NCI-H526 (cell line): Measurements from ENCODE around the gene UBE2D2.

ENCODE experiments used
- DNase-seq, 2 experiments: peaks; one replicate each; lab custom pipeline; 2025; lab: John Stamatoyannopoulos, UW

The UBE2D2 gene

DNA sequence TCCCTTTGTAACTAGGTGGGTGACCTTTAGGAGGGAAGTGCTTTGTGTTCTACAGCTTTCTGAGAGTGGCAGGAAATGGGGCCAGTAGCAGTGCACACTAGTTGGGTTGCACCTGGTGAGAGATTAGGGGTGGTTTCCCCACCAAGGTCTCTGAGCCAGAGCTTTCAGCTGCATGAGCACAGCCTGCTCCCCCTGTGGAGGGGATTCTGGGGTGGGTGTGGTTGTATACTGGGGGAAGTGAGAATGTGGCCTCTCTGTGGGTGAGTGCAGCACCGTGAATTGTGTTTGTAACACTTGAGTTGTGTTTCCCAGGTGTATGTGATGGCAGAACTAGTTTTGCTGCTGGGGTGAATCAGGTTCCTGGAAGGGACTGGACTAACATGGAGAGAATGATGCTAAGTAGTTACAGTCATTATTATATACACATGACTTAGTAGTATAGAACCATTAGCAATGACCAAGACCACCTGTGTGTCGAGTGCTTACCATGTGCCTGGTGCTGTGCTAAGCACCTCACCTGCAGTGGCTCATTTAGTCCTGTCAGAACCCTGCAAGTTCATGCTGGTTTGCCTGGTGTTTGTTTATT, 75.2 kb downstream of the UBE2D2 start:
- DNase-seq: no peak

DNA sequence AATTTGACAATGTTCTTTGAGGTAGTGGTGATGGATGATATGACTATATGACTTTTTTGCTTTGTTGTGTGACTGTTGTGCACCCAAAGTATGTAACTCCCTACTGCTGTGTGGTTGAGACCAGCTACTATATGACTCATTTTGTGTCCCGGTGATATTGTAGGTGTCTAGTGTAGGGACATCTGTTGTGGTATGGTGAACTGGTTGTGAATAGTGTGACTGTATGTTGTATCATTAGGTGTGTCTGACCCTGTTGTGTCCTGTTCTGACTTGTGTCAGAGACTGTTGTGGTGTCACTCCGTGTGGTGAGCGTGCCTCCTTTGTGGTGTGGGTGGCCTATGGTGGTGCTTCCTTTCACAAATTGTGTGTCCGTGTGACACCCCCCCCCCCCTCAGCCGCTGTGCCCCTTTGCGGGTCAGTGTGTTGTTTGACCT, 75.9 kb downstream of the UBE2D2 start:
- DNase-seq: no peak

DNA sequence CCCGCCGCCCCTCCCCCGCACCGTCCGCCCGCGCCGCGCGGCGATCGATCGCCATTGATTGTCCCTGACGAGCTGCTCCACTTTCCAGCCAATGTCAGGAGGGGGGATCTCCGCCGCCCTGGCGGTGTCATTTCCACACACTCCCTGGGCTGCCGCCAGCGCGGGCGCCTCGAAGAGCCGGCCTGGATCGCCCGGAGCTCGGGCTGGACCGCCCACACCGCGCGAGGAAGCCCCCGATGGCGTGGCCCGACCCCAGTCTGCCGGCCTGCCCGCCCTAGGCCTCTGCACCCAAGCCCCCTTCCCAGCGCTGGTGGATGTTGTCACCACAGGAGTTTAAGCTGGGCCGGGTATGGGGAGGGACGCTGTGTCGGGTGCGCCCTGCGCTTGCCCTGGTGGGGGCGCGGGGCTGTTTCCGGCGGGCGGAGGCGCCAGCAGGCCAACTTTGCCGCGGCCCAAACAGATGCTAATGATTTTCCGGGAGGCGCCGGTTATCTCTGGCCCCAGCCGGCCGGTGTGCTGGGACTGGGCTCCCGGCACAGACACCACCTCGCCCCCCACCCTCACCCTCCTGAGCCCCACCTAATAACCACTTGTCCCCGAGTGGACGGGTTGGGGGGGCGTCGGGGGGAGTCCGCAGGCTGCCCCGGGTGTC, 76.4 kb downstream of the UBE2D2 start:
- peak; percentile 52 to 91 for DNase-seq

DNA sequence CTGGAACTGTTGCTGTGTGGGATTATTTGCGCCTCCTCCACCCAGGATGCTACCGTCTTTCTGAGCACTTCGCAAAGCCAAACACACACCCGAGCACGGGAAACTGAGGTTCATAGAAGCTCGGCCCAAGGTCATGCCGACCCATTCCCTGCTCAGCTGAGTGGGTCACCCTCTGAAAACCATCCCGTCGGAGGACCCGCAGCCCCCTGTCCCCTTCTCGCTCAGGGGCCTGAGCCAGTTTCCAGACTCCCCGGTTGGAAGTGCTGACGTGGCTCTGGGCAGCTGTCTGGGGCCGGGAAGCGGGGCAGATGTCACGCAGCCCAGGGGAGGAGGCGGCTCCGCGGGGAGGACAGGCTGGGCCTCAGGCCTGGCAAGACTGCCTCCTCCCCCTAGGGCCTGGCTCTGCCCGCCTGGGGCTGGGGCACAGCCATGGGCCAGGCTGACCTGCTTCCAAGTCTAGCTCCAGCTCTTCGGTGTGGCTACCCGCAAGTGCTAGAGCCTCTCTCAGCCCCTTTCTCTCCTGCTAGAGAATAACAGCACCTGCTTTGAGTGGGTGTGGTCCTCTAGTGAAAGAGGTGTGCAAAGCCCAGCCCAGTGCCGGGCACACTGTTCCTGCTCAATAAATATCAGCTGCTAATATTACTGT, 77.1 kb downstream of the UBE2D2 start:
- DNase-seq: peak; percentile 94 to 96

DNA sequence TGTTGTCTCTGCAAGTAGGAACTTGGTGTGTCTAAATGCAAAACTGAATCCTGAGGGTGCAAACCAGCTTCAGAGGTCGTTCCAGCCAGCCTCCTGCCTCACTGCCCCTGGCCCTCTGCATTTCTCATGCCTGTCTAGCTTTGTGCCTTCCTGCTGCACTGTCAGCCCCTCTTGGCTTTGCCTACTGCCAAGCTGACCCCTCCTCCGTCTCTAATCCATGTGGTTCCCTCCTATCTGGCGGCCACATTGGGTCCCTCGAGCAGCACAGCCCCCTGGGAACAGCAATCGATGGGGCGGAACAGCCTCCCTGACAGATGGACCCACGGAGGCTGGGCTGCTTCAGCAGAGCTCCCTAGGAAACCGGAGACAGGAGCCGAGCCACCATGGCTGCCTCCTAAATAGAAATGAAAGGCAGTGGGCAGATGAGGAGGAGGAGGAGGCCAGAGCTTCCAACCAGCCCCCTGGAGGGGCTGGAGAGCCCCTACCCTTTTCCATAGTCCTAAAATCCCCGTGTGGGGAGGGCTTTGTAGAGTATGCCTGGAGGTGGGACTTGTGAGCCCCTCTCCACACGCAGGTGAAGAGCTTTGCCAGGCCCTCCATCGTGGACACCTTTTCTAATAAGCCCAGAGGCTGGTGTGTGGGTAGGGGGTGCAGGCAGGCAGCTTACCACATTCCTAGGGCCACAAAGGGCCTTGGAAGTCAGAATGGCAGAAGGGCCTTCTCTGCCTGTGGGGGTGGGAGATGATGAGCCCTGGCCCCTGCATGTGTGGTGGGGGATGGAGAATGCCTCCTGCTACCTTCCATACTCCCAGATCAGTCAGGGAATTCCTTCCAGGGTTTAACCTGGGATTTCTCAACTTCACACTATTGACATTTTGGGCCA, 77.8 kb downstream of the UBE2D2 start:
- DNase-seq: peak; percentile 77 to 89

DNA sequence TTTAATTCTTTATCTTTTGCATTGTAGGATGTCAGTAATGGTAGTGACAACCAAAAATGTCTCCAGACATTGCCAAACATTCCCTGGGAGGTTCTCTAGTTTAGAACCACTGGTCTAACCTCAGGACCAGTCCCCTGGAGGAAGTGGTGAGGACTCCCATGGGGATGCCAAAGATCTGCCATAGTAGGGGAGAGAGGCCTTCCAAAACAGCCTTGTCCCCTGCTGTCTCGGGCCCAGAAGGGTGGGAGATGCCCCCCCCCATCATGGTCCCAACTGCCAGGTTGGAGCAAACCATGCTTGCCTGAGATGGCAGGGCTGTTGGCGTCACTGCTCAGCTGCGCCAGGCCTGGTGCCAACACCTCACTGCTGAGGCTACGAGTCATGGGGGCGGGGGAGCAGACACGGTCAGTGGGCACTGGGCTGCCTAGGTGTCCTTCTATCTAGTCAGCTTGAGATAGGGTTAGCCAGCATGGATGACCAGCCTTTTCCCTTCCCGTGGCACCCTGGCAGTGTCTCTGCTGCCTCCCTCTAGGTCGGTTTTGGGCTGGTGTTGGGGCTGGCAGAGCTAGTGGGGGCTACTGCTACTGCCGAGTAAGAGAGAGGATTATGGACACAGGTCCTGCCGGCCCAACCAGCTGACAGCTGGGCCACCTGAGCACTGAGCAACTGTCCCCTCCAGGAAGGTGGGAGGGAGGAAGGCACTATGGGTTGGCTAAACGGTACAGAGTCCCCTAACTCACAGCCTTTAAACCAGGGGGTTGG, 78.7 kb downstream of the UBE2D2 start:
- no peak for DNase-seq

DNA sequence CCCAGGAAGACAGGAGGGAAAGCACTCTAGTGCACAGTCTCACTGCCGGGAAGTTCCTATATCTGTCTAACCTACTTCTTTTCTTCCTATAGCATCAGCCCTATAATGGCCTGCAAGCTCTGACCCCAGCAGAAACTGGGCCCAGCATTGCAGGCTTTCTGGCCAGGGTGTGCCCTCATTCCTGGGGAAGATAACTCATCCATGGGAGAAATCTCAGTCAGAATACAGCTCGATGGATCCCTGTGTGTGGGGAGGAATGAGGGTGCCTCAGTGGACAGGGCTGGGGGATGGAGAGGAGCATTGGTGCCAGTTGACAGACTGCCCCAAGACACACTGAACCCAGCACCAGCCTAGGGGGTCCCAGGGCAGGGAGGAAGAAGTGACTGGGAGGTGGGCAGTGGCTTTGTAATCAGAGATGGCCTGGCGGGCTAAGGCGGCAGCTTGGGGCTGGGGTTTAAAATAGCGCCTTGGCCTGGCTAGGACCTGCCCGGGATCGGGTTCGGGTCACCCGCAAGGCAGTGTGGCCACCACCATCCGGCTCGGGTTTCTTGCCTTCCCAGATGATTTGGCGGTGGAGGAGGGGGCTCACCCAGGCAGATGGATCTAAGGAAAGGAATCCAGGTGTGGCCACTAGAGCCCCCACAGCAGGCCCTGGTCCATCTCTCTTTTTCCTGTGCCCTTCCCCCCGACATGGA, 79.4 kb downstream of the UBE2D2 start:
- no peak for DNase-seq

DNA sequence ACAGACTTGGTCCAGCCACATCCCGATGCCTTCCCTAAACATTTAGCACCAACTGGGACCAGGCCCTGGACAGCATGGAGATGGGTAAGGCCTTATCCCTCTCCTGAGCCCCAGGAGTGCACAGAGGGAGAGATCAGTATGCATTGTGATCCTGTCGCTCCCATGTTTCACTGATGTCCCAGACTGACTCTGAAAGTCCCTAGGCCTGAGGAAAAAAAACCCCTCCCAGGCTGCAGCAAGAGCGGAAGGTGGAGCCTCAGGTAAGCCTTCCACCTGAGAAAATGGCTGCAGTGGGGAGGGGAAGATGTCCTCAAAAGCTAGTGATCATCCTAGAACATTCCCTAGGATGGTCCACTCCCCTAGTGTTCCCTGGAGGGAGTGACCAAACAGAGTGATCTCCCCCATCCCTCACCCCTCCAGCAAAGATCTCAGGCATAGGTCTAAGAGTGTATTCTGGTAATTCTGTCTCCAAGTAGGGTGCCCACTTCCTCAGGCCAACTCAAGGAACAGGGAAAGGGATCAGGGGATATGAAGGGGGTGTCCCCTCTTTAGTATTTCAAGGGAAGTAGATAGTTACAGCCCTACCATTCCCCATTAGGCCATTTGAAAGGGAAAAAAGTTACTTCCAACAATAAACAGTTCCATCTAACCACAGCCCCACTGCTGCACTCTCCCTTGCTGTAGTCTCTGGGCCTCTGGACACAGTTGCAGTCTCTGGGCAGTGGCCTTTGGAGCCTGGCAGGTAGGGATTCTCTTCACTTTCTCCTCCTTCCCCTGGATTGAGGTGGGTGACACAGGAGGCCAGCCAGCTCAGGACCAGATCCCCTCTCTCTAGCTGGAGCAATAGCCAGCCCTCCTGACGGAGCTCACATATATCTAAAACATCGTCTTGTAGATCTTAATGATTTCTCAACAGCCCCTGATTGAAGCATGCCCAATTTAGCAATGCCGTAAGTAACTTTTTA, 80.3 kb downstream of the UBE2D2 start:
- DNase-seq: no peak

DNA sequence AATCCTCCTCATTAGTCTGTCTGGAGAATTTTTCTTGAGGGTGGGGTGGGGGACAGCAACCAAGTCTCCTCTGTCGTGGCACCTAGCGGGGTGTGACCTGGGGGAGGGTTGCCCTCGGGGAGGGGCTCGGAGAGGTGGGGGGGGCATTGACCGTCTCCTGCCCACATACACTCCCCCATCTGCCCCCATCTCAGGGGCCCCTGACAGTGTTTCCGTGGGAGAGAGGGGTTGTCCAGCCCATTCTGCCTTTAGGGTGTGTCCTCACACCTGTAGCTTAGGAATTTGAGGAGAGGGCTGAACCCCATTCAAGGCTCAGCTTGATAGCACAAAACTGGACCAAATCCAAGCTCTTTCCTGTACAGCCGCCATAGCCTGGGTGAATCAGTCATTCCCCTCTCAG, 81.1 kb downstream of the UBE2D2 start:
- DNase-seq: no peak

DNA sequence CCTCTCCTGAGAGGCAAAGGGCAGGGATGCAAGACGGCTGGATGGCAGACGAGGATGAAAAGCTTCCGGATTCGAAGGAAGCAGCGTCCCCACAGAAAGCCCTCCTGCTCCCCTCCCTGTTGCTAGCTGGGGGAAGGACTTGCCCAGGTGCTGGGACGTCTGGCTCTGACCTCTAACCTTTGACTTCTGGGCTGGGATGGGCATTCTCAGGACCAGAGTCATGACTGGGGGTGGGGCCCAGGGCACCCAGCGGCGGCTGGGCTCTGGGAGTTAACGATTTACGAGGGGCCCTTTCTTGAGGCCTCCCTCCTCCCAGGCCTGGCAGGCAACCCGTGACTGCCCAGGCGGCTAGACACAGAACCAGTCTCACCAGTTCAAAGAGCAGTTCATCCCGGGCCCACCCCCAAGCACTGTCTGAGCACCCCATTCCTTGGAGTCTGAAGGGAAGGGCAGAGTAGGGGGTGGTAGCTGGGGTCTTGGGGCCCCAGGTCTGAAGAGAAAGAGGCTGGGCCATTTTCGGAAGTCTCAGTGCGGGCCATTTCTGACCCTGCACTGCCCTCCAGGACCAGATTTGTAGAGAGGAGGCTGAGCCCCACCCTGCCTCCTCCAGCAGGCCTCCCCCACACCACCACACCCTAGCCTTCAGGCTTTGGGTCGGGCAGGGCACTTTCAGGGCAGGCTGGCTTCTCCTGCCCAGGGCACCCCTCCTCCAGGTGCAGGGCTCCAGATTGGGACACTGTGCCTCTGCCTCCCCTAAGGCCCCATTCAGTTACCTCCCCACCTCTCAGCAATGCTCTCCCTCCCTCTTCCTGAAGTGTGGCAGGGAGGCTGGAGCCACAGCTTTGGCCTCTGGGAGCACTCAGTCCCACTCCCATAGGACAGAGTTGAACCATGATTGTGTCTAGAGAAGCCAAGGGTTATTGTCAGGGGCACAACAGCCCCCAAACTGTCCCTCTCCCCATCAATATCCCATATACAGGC, 82.0 kb downstream of the UBE2D2 start:
- DNase-seq: peak in 1 of 2 experiments; percentile 79

DNA sequence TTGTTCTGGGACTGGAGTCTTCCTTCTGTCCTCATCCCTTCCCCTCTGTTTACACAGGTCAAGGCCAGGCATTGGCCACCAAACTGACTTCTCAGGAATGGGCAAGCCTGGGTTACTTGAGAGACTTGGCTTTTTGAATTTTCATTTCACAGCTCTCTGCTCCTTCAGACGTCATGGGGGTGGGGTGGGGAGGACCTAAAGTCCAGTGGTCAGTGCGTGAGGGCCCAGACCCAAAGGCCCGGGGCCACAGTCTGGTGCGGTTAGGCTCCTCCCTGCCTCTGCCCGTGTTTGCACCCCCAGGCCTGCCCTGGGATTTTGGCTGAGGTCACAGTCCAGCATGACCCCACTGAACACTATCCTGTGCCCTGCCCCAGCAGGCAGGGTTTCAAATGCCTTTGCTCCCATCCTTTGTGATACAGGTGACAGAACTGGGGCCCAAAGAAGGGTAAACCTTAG, 82.9 kb downstream of the UBE2D2 start:
- DNase-seq: no peak

DNA sequence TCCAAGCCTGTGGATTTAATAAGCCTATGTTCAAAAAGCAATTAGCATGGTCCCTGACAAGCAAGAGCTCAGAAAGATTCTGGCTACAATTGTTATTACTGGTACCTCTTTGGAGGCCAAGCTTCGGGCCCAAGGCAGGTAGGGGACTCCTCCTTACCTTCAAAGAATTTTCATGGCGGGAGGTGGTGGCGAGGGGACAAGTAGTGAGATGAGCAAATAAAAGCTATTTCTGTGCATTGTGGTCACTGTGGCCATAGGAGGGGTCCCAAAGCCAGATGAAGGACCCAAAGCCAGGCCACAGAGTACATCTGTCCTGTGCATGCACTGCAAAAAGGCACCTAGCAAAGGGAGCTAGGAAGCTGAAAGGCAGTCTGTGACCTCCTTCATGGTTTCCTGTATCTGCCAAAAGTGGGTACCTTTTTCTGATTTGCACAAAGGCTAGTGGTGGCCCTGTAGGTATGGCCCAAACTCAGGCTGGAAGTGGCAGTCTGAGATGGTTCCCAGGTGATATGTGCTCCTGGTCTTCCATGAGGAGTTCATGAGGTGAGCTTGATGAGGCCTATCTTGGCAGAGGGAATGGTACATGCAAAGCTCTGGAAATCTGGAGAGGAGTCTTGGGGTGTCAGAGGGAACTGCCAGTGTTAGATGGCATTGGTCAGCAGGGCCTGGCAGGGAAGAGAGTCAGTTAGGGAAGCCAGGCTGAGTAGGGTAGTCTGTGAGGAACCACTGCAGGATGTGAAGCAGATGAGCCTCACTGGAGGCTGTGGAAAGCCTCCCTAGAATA, 83.7 kb downstream of the UBE2D2 start:
- no peak for DNase-seq

DNA sequence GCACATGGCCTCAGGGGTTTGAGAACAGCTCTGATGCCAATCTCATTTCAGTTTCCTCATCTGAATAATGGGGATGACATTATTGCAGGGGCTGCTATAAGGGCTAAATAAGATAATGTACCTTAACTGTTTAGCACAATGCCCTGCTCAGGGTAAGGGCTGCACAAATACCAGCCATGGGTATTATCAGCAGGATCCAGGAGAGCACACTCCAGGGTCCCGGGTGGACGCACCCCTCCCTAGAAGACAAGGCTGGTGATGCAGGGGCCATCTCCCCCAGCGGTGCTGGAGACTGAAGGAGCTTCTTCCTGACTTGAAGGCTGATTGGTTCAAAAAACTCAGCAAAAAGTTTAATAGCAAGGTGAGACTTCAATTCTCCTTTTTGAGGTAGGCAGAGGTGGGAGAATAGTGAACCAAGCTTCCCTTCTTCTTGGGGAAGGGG, 84.3 kb downstream of the UBE2D2 start:
- no peak for DNase-seq

DNA sequence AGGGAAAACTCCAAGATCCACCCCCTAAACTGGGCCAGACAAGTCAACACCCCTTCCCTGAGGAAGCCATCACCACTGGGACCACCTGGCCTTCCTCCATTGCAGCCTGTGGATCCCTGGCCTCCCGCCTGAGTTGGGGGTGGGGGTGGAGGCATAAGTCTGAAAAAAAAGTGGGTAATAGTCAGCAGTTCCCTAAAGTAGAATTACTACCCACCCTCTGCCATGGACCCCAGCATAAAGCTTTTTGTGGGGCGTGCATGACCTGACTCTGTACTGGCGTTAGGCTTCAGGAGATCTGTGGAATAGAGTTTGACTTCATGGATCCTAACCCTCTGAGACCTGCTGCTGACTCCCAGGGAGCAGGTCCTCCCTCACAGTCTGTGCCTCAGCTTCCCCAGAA, 85.0 kb downstream of the UBE2D2 start:
- no peak for DNase-seq

DNA sequence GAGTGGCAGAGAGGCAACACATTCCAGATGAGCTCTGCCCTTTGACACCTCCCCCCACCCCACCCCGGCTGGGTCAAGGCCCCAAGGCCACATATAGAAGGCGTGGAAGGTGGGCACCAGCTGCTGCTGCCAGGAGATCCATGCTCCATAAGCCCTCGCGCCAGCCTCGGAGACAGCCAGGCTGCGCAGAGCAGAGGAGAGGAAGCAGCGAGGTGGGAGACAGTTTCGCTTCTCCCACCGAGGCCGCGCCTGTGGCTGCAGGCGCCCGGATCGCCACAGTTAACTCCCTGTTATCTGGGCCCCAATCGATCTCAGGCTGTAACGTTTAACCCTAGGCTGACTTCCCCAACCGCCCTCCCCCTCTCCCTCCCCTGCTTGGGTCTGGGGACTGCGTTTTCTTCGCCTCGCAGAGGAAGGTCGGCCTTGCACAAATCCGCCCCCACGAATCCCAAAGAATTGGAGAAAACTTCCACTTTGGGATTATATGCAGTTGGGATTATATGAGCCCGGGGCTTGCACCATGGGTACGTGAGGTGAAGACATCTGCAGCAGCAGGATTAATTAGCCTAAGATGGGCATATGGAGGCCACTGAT, 85.9 kb downstream of the UBE2D2 start:
- DNase-seq: peak in 1 of 2 experiments; percentile 68

DNA sequence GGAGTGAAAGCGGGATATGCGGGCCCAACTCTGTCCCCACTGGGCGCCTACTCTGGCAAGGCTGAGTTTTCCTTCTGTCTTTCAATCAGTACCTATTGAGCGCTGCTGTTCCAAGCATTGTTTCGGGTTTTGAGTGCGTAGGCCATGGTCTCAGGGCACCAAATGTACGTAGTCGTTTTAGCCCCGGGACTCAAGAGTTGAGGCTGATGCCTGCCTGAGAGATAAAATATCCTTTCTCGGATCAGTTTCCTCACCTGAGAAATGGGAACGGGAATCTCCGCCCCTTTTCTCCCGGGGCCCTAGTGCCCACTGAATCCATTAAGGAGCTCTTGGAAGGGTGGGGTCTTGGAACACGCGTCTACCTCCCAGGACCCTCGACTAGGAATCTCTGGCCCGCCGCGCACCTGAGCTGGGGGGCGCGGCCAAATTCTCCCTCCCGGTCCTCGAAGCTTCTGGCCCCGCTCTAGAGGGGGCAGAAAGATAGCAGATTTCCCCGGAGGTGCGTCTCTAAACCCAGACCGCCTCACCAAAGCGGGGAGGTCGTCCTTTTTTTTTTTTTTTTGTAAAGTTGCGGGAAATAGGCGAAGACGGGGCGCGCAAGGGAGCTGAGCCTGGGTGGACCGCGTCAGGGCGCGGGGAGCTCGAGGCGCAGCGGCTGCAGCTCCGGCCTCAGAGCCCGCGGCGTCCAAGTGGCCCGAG, 86.5 kb downstream of the UBE2D2 start:
- DNase-seq: peak in 1 of 2 experiments; percentile 66
